ENCODE data around the gene ODAM.
"Not testable (repeated sequence)": the region's sequence is repeated elsewhere in the genome, so short reads cannot be mapped to it uniquely, and the experiment has no call there.

ODAM gene

DNA sequence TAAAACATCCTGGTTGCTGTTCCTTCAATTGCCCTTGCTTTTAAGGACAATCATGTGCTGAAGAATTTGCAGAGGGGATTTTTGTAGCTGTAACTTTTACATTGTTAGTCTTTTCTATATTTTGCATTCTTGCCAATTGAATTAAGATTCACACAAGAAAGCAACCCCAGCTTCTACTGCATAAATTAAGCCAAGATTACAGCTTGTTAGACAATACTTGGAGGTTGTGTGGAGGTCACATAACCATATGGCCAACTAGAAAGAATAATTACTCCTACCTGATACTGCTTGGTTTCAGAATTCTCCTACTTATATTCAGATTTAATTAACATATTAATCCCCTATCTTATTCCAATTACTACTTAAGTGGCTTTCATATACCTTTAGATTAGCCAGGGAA, 26.3 kb downstream of the ODAM start:
- DNase-seq (ENCODE audit: low spot score) = not testable (repeated sequence)

GRCh38 chr4:70225824-70226223, 30.3 kb downstream of the ODAM start, which contains the start of gene FDCSP:
TSS of gene FDCSP (plus strand) at chr4:70226124. CDS start at chr4:70231195, 5,071 bp downstream.
- no peak for DNase-seq (ENCODE audit: low spot score)

DNA sequence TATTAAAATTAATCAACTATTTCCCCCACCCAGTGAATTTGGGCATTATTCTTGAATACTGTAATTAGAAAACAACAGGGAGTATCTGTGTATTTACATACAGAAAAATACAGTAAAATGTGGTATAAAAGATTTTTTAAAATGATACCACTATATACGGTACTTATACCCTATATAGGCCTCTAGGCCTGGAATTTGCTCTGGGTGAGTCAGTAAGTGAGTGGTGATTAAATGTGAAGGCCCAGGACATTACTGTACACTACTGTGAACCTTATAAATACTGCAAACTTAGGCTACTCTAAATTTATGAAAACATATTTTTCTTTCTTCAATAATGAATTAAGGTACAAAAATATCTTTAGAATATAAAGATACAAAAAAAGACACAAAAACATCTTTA, 40.6 kb downstream of the ODAM start:
- no peak for DNase-seq (ENCODE audit: low spot score)

- no peak for DNase-seq (ENCODE audit: low spot score)
Measured at GRCh38 chr4:70239131-70239883, 43.8 kb downstream of the ODAM start.

DNA sequence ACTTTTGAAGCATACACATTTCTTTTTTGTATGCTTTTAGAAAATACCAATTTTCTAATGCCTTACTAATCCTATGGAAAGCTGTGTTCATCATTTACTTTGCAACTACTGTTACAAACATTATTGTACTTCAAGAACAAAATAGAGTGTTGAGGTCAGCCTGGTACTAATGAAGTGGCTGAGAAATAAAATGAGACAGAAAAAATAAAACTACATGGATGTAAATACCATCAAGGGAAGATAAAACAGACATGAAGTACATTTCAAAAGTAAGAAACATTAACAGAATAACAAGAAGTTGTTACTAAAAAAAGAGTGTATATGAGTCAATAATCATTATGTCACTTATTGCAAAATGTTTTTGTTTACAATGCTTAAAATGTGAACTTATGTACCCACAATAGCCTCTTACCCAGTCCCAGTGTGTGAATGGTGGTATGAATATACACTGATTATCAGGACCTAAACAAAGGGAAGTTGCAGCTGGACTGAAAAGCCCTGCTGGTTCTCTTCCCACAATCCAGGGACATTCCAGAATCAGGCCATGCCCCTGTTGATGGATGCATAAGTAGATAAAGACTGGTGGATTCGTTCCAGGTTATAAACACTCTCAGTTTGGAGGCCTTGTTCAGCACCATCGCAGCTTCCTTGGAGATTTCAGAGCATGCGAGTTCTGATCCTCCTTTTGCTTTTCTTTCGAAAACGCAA, 44.5 kb downstream of the ODAM start:
- no peak for DNase-seq (ENCODE audit: low spot score)

- DNase-seq (ENCODE audit: low spot score) = not testable (repeated sequence)
Measured at GRCh38 chr4:70242297-70242696, 46.8 kb downstream of the ODAM start, which contains the start of gene CSN3. TSS of gene CSN3 (plus strand) at chr4:70242597. CDS start at chr4:70244820, 2,223 bp downstream.

GRCh38 chr4:70243091-70243490, 47.6 kb downstream of the ODAM start:
- no peak for DNase-seq (ENCODE audit: low spot score)

- no peak for DNase-seq (ENCODE audit: low spot score)
Measured at GRCh38 chr4:70251250-70251944, 55.9 kb downstream of the ODAM start.

DNA sequence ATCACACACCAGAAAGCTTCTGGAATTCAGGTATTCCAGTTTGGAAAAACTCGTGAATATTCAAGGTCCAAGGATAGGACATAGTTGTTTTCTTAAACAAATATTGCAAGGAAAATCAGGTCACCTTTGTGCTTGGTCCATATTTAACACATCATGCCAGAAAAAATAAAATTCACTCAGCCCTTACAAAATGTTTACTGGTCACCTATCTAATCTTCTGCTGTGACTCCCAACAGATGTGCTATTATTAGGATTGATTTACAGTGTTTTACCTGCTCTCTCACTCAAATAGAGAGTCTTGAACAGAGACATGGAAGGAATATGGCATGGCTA, 56.4 kb downstream of the ODAM start:
- DNase-seq (ENCODE audit: low spot score) = no peak

Measured in LoVo (cell line).